CD4-positive, alpha-beta T cell treated with Interleukin-15 for 4 hours (primary cell): ENCODE data around the gene PLEKHD1.
"Not testable (repeated sequence)": the region's sequence is repeated elsewhere in the genome, so short reads cannot be mapped to it uniquely, and the experiment has no call there.

Experiments used
- DNase-seq: peaks from one replicate; pipeline ENCODE4 v3.0.0-alpha.2; 2020; ENCODE audit warnings: low spot score

PLEKHD1 gene

DNA sequence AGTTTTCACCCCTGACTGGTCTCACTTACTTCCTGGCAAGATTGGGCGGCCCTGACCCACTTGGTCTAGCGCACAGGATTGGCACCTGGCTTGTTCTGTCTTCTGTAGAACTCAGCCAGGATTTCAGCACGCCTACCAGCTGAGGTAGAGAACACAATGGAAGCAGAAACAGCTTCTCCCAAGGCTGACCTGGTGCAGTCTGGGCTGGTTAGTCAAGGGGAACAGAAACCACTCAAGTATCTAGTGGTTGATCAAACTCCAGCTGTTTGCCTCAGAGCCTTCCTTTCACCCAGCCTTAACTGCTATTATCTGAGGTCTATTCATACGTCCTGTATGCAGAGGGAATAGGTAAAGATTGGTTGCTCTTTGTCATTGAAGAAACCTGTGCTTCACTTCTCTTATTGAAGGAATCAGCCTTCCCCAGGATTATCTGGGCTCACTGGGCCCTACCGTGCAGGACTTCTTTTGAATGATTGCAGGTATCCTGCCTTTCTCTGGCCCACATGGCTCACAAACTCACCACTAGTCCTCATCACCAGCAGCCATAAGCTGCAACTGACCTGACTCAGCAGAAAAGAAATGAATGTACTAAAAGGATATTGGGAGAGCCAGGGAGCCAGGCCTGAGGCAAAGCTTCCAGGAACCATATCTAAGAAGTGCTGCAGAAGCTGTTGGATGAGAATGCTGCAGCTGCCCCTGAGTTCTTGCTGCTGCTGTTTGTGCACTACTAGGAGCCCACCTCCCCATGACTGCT lies 2.5 kb upstream of the PLEKHD1 start:
- no peak for DNase-seq

DNA sequence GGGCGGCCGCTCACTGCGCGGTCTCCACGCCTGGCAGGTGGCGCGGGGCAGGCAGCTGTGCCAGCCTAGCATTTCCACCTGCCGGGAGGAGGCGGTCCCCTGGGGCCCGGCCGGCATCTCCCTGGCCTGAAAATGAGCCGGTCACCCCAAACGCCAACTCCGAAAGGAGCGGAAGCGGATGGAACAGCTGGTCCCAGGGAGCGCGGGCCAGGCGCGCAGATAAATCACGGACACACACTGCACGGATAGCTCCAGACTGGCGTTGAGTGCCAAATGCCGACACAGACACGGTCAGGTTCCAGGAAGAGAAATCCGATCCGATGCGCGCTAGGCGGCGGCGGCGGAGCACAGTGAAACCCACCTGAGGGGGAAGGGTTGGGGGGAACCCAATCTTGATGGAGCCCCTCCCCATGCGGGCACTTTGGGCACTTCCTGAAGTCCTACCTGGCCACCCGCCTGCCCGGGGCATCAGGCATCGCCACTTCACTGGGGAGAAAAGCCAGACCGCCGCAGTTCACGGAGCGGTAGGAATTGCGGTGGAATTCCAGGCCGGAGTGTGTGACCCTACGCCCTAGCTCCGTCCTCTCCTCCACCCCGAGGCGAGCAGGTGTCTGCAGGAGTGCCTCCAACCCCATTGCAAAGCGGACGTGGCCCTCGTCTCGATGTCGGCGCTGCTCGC lies 624 bp upstream of the PLEKHD1 start:
- no peak for DNase-seq

- DNase-seq: no peak
Observed at GRCh38 chr14:69485315-69485660, 760 bp downstream of the PLEKHD1 start.

DNA sequence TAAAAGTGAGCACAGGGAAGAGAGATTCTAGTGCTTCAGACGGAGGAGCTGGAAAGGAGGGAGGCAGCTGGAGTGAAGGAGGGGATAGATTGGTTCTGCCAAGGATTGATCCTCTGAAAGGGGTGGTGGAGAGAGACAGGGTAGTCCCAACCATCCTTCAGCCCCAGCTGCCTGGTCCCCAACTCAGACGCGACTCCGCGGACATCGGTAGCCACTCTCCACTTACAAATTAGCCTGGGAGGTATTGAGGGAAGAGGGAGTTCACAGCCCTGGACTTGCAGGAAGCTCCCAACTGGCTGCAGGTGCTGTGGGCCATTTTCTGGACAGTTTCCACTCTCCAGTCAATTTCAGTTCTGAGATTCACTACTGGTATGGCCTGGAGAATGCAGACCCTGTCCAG lies 1.2 kb downstream of the PLEKHD1 start:
- no peak for DNase-seq

DNA sequence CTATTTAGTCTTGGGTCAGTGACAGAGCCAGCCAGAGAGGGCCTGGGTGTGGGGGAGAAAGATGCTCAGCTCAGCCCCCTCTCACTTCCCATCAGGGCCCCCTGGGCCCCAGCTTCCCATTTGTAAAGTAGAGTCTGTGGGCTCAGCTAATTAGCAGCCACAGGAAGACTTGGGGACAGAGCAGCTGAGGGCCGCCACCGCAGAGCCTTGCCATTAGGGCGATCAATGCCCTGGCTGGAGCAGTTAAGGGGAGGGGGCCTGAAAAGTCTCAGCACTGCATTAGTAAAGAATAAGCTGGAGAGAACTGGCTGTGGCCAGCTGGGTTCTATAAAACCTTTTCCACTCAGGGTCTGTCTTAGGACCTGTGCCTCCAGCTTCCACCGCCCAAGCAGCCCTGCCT lies 2.7 kb downstream of the PLEKHD1 start:
- no peak for DNase-seq

DNA sequence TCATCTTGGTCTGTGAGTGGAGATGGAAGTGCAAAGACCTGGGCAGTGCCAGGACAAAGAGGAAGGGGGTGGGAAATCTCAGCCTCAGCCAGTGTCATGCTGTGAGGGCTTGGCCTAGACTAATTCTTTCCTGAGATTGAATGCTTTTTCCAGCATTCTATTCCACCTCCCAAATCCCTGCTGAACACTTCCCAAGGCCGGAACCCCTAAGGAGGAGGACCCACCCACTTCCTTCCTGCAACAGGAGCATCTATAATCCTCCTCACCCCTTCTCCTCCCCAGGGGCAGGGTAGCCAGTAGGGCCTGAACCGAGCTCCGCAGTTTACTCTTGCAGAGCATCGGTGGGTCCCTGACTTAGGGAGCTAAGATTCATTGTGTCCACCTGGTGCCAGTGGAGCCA lies 3.2 kb downstream of the PLEKHD1 start:
- DNase-seq: no peak

DNA sequence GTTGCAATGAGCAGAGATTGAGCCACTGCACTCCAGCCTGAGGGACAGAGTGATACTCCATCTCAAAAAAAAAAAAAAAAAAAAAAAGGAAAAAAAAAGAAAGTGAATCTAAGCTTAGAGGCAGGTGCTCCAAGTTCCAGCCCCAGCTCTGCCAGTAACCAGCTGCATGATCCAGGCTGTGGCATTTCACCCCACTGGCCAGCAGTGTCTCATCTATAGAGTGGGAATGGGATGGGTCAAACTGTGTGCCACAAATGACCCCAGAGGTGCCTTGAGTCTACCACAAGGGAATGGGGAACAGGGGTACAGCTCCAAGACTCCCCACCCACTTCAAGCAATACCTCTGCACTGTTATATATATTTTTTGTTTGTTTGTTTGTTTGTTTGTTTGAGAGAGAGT lies 5.0 kb downstream of the PLEKHD1 start:
- DNase-seq: no peak

GRCh38 chr14:69490219-69490918 lies 5.8 kb downstream of the PLEKHD1 start:
- DNase-seq: no peak

DNA sequence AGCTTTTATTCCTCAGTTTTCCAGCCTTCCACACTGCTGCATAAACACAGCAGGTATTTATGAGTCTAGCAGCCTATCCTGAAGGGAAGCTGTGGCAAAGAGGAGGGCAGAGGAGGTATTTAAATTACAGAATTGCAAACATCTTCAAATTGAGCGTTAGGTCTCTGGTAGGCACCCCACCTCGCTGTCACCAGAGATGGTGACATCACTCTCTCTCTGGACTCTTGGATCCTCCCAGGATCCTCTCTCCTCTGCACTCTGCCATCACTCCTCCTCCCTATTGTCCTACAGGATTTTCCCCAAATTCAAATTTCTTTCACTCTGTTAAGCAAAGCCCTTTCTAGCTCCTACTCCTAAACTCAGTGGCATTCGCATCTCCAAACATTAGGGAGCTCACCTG lies 6.7 kb downstream of the PLEKHD1 start:
- no peak for DNase-seq

DNA sequence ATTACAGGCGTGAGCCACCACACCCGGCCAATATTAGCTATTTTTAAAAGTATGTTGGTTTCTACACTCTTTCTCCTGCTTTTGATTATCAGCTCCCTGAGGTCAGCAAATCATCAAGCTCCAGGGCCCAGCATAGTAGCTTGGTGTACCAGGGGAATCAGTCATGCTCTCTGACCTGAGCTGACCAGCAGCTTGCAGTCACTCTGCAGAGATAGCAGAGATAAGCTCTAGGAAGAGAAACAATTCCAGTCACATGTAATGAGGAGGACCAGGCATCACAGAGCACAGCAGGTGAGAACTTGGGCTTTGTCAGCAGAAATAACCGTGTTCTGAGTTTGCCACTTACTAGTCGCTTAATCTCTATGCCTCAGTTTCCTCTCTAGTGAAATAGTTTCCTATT lies 8.5 kb downstream of the PLEKHD1 start:
- DNase-seq: no peak

DNA sequence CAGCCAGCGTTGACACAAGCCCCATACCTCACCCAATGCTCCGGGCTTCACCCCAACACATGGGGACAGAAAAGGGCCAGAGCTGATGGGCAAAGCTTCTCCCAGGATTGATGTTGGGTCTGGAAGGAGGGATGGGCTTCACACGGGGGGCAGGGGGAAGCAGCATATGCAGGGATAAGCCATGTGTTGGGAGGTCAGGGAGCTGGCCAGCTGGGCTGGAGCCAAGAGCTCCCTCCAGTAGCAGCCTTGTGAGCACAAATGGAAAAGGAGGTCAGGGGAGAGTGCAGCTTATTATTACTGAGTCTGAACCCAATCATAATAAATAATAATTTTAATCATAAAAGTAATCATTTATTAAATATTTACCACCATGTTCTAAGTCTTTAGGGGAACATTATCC lies 9.3 kb downstream of the PLEKHD1 start:
- no peak for DNase-seq

GRCh38 chr14:69495341-69495921 lies 10.9 kb downstream of the PLEKHD1 start:
- DNase-seq: no peak

GRCh38 chr14:69497866-69498265 lies 13.3 kb downstream of the PLEKHD1 start:
- DNase-seq: not testable (repeated sequence)

GRCh38 chr14:69498286-69498685 lies 13.8 kb downstream of the PLEKHD1 start:
- DNase-seq: not testable (repeated sequence)

GRCh38 chr14:69499436-69499835 lies 14.9 kb downstream of the PLEKHD1 start:
- DNase-seq: no peak

- DNase-seq: no peak
Observed at GRCh38 chr14:69500096-69500495, 15.6 kb downstream of the PLEKHD1 start.

DNA sequence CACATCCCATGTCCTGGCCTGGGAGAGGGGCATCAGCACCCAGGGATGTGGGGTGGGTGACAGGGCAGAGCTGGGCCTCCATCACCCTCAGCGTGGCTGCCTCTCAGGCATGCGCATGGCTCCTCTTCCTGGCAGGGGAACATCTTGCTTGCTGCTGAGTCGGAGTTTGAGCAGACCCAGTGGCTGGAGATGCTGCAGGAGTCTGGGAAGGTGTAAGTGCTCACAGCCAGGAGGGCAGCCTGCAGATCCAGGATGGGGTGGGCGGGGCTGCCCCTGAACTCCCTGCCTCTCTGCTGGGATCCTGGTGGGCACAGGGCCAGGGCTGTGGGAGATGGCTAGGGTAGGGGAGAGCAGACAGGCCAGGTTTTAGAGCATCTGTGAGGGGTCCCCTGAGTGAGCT lies 16.2 kb downstream of the PLEKHD1 start:
- no peak for DNase-seq

DNA sequence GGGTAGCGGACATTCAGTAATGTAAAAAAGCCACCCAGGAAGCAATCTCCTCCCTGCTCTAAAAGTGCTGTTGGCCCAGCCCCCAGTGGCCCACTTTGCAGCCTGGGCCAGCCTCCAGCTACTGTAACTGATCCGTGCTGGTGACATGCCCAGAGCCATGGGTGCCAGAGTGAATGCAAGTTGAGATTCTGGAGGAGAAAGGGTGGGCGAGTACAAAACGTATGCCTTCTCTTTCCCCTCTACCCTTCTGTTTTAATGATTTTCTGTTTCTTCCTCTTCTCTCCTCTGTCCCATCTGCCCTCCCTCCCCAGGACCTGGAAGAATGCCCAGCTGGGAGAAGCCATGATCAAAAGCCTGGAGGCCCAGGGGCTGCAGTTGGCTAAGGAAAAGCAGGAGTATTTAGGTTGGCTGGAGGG lies 16.9 kb downstream of the PLEKHD1 start:
- DNase-seq: no peak

GRCh38 chr14:69504775-69505174 lies 20.2 kb downstream of the PLEKHD1 start:
- no peak for DNase-seq

- DNase-seq: no peak
Observed at GRCh38 chr14:69505338-69506240, 21.1 kb downstream of the PLEKHD1 start.

- DNase-seq: no peak
Observed at GRCh38 chr14:69506241-69506595, 21.7 kb downstream of the PLEKHD1 start.
